HepG2 (cell line): ENCODE results near the gene ETV6. TPM values are rescaled to one million over a fixed set of nuclear protein-coding genes. Genes with fewer than 3 reads are reported as not detected.
A peak's percentile ranks its signal among the peaks of the same experiment; 100 is the strongest.

Experiments used
- ATAC-seq: fragments of 200-7000 bp; cut with Tn5 transposase; 3 replicates; pipeline ENCODE4 v1.9.1; 2020; ENCODE audit warnings: mild to moderate bottlenecking, moderate library complexity
- BruUV-seq: library from RNA; stranded (reverse); fragments of 400-500 nt; replicated peaks from 2 replicates; lab custom pipeline; 2021; lab: Mats Ljungman, UMichigan
- CTCF ChIA-PET: fragments of 300-600 bp; formaldehyde crosslinking; extraction: SDS; loops from one replicate; lab custom pipeline; 2021; ENCODE audit warnings: low total read pairs, inconsistent platforms, low intra/inter-chr PET ratio; lab: Yijun Ruan, JAX
- POLR2A ChIA-PET: fragments of 350-600 bp; sonication (Branson Sonifier 250); formaldehyde crosslinking; loops from one replicate; lab custom pipeline; 2020; ENCODE audit warnings: antibody characterized with exemption, inconsistent platforms; lab: Yijun Ruan, JAX
- DNase-seq: peaks from one replicate; pipeline ENCODE4 v3.0.0-alpha.2; 2015; ENCODE audit warnings: low spot score
- FAIRE-seq: peaks from 3 replicates; lab custom pipeline; 2011; peaks lifted over from hg19 to GRCh38; lab: Jason Lieb, UNC
- H2AFZ ChIP-seq: one replicate; pipeline ENCODE4 v1.6.1; 2011; ENCODE audit warnings: low read length, inconsistent platforms
- H3K27ac ChIP-seq: fragments of 300-600 bp; 3 replicates; pipeline ENCODE4 v1.8.0; 2011; ENCODE audit warnings: mixed run types, mild to moderate bottlenecking, mixed read lengths, low read length, inconsistent platforms; ENCODE audit not compliant: insufficient read depth; ENCODE audit errors: extremely low read length
- H3K27me3 ChIP-seq, 2 experiments: fragments of 200-600 bp in 1 of 2; 2 replicates in 1 of 2; 3 replicates in 1 of 2; pipeline versions ENCODE4 v1.6.0 to v1.8.0; 2011; ENCODE audit warnings: low read length in 2 of 2, mild to moderate bottlenecking in 2 of 2, moderate library complexity in 2 of 2, inconsistent platforms in 1 of 2; ENCODE audit not compliant: insufficient read depth in 2 of 2, control insufficient read depth in 1 of 2
- H3K36me3 ChIP-seq, 2 experiments: fragments of 200-600 bp in 1 of 2; replicated peaks in 1 of 2; 2 replicates in 1 of 2; 3 replicates in 1 of 2; pipeline versions ENCODE4 v1.5.1 to v1.8.0; 2011; ENCODE audit warnings: low read length in 2 of 2, inconsistent platforms in 1 of 2; ENCODE audit not compliant: insufficient read depth in 2 of 2, control insufficient read depth in 1 of 2
- H3K4me1 ChIP-seq: 2 replicates; pipeline ENCODE4 v1.5.1; 2012; ENCODE audit warnings: low read length, inconsistent platforms; ENCODE audit not compliant: insufficient read depth
- H3K4me2 ChIP-seq: 2 replicates; pipeline ENCODE4 v1.6.0; 2011; ENCODE audit warnings: low read depth, low read length, inconsistent platforms
- H3K4me3 ChIP-seq, 3 experiments: fragments of 200-600 bp in 1 of 3; sonication (generic), shearing (Covaris generic) in 1 of 3; replicated peaks in 1 of 3; 2 replicates each; pipeline ENCODE4 v1.5.1; 2011 to 2016; ENCODE audit warnings: low read length in 3 of 3, inconsistent platforms in 2 of 3, low read depth in 2 of 3, mild to moderate bottlenecking in 2 of 3, control low read depth in 1 of 3, mixed read lengths in 1 of 3; ENCODE audit not compliant: insufficient read depth in 1 of 3
- H3K79me2 ChIP-seq: one replicate; pipeline ENCODE4 v1.6.1; 2011; ENCODE audit warnings: low read length, inconsistent platforms; ENCODE audit not compliant: insufficient read depth
- H3K9ac ChIP-seq: 2 replicates; pipeline ENCODE4 v1.6.0; 2011; ENCODE audit warnings: mild to moderate bottlenecking, low read depth, low read length, inconsistent platforms; ENCODE audit not compliant: insufficient read depth
- H3K9me3 ChIP-seq: 2 replicates; pipeline ENCODE4 v1.5.1; 2012; ENCODE audit warnings: mild to moderate bottlenecking, low read length
- H4K20me1 ChIP-seq: 2 replicates; pipeline ENCODE4 v1.6.0; 2011; ENCODE audit warnings: inconsistent platforms, mild to moderate bottlenecking, low read length, moderate library complexity; ENCODE audit not compliant: insufficient read depth
- ATF5 ChIP-seq: sonication (generic); formaldehyde crosslinking; IDR thresholded peaks from 2 replicates; pipeline ENCODE4 v1.4.0; 2020; ENCODE audit warnings: mild to moderate bottlenecking, low read depth, missing genetic modification reagents
- E2F5 ChIP-seq: sonication (generic); formaldehyde crosslinking; conservative IDR thresholded peaks from 2 replicates; pipeline ENCODE4 v1.4.0; 2020; ENCODE audit warnings: missing genetic modification reagents
- EEA1 ChIP-seq: sonication (generic); formaldehyde crosslinking; IDR thresholded peaks from 2 replicates; pipeline ENCODE4 v1.5.1; 2020; ENCODE audit warnings: mild to moderate bottlenecking, missing genetic modification reagents, borderline replicate concordance
- FOXA3 ChIP-seq: IDR thresholded peaks from 2 replicates; pipeline ENCODE4 v1.6.1; 2016; ENCODE audit warnings: missing genetic modification reagents, missing compliant biosample characterization
- GLI4 ChIP-seq: sonication (generic); formaldehyde crosslinking; IDR thresholded peaks from 2 replicates; pipeline ENCODE4 v1.5.1; 2020; ENCODE audit warnings: missing genetic modification reagents, mild to moderate bottlenecking, moderate library complexity, borderline replicate concordance
- KLF13 ChIP-seq: sonication (generic); formaldehyde crosslinking; IDR thresholded peaks from 2 replicates; pipeline ENCODE4 v1.4.0; 2020; ENCODE audit warnings: mild to moderate bottlenecking, missing genetic modification reagents
- LRRFIP1 ChIP-seq: sonication (generic); formaldehyde crosslinking; conservative IDR thresholded peaks from 2 replicates; pipeline ENCODE4 v1.4.0; 2020; ENCODE audit warnings: missing genetic modification reagents
- NCOA1 ChIP-seq: sonication (generic); formaldehyde crosslinking; IDR thresholded peaks from 2 replicates; pipeline ENCODE4 v1.9.0; 2021; ENCODE audit warnings: missing genetic modification reagents
- SETDB1 ChIP-seq: sonication (generic); formaldehyde crosslinking; IDR thresholded peaks from 2 replicates; pipeline ENCODE4 v1.5.1; 2020; ENCODE audit warnings: missing genetic modification reagents, mild to moderate bottlenecking, borderline replicate concordance
- TOE1 ChIP-seq: sonication (generic); formaldehyde crosslinking; IDR thresholded peaks from 2 replicates; pipeline ENCODE4 v1.4.0; 2020; ENCODE audit warnings: mild to moderate bottlenecking, missing genetic modification reagents
- TRIM24 ChIP-seq: sonication (generic); formaldehyde crosslinking; IDR thresholded peaks from 2 replicates; pipeline ENCODE4 v1.8.0; 2022; ENCODE audit warnings: mild to moderate bottlenecking, missing genetic modification reagents
- ZBTB46 ChIP-seq: sonication (generic); formaldehyde crosslinking; IDR thresholded peaks from 2 replicates; pipeline ENCODE4 v1.4.0; 2020; ENCODE audit warnings: mild to moderate bottlenecking, missing genetic modification reagents, borderline replicate concordance
- ZSCAN9 ChIP-seq: IDR thresholded peaks from 2 replicates; pipeline ENCODE4 v1.6.1; 2016; ENCODE audit warnings: borderline replicate concordance
- whole genome bisulfite sequencing: methylation state at CpG from one replicate; pipeline ENCODE4 v1.1.6; 2017; ENCODE audit warnings: low lambda C conversion rate; 5-methylcytosine and 5-hydroxymethylcytosine counted together
- in situ Hi-C: cut with HindIII; loops from 2 replicates; pipeline ENCODE4 v1.10.0; 2017; ENCODE audit warnings: low pct_unique_long_range_greater_than_20kb; ENCODE audit not compliant: extremely low pct_ligation_motif_present
- intact Hi-C: fragments of 100-400 bp; cut with micrococcal nuclease; formaldehyde crosslinking; loops from one replicate; pipeline ENCODE4 v1.10.0; 2022; ENCODE audit not compliant: unreplicated experiment
- polyA plus RNA-seq, 8 experiments: library from polyadenylated mRNA; depleted of rRNA in 3 of 8; stranded (reverse) in 7 of 8; unstranded in 1 of 8; fragments of >200 nt; fragmentation: Illumina TruSeq in 4 of 8; extraction: Trizol in 4 of 8; gene quantifications; 2 replicates each; pipeline versions ENCODE4 v1.2.1 to v1.2.3, GENCODE V29; 2011 to 2016; ENCODE audit warnings: low read depth in 4 of 8, missing spikeins in 1 of 8, mixed read lengths in 1 of 8; ENCODE audit not compliant: insufficient read depth in 1 of 8
- total RNA-seq, 5 experiments: library from RNA; depleted of rRNA; stranded (reverse); fragments of >200 nt; fragmentation: Illumina TruSeq; extraction: Trizol; gene quantifications; 2 replicates each; pipeline ENCODE4 v1.2.3, GENCODE V29; 2016; ENCODE audit warnings: low read depth in 1 of 5

ETV6 gene
- total and polyA plus RNA-seq, 2 of the 13 experiments (the other 11 are each of a cell fraction or from before 2014, with no cell fraction given) = 2.2 to 3.0 TPM

DNA sequence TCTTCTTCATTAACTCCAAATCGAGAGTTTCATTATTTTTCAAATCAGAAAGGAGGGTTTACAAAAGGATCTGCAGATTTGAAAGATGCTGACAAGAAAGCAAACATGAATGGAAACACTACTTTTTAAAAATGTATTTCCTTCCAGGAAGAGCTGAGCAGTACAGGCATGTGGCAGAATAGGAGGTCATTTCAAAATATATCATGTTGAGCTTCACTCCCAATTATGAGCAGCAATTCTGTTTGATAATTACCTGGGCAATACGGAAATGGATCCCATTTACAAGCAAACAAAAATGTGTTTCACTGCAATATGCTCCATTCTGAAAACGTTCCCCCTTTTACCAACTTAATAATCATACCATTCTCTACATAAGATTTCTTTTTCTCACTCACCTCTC is 273.6 kb downstream of the ETV6 start:
- H3K27ac ChIP-seq = no peak overlapping the region
- H2AFZ ChIP-seq = no peak overlapping the region
- peaks cover 25% of the 10 kb centered on the region for H3K4me1 ChIP-seq
- TF ChIP-seq TRIM24 (CRISPR knock-in tag) (no peak), SETDB1 (CRISPR knock-in tag) (no peak), FOXA3 (CRISPR knock-in tag) (no peak), TOE1 (CRISPR knock-in tag) (no peak), LRRFIP1 (no peak), ZSCAN9 (CRISPR knock-in tag) (no peak), KLF13 (CRISPR knock-in tag) (no peak), ZBTB46 (CRISPR knock-in tag) (no peak), NCOA1 (CRISPR knock-in tag) (no peak), EEA1 (CRISPR knock-in tag) (no peak), GLI4 (CRISPR knock-in tag) (no peak), ATF5 (CRISPR knock-in tag) (no peak), E2F5 (CRISPR knock-in tag) (no peak)
- ATAC-seq (no peak), DNase-seq (no peak), FAIRE-seq (no peak)
- H3K9ac ChIP-seq = no peak overlapping the region
- H3K36me3 ChIP-seq = no peaks in the 10 kb centered on the region
- 0 out of 5 replicates have a peak, but pooled peaks cover 0 to 2% of the 10 kb centered on the region in 2 experiments for H3K27me3 ChIP-seq
- H3K9me3 ChIP-seq = no peaks in the 10 kb centered on the region
- WGBS = 13% methylated on average over 3 of the region's 3 CpGs
- H3K4me3 ChIP-seq = no peak overlapping the region
- no TSS peak for BruUV-seq
- CTCF ChIA-PET = no interaction called here
- no peaks in the 10 kb centered on the region for H3K79me2 ChIP-seq
- intact Hi-C loops (loop anchor here (5.0 kb wide), 1 partner anchor 36 kb away; no protein-coding TSS in a partner anchor), in situ Hi-C loops (no loop called here)
- peak overlapping the region; percentile 18 for H3K4me2 ChIP-seq
- H4K20me1 ChIP-seq = no peaks in the 10 kb centered on the region
- POLR2A ChIA-PET = no interaction called here
